Esophagus muscularis mucosa (tissue), 4 donors: ENCODE data around the gene BCL11B. TPM values are rescaled to one million over a fixed set of nuclear protein-coding genes. Genes with fewer than 3 reads are reported as not detected.

Experiments used
- DNase-seq: peaks from one replicate; pipeline ENCODE4 v3.0.0-alpha.2; 2017; ENCODE audit errors: extremely low spot score
- H3K27ac ChIP-seq, 4 donors: fragments of 200-600 bp; sonication (generic); replicated peaks in 1 of 4; 1 replicate in 3 of 4; 2 replicates in 1 of 4; pipeline ENCODE4 v1.5.1; 2016 to 2019; ENCODE audit warnings: mild to moderate bottlenecking in 1 of 4
- H3K27me3 ChIP-seq, 4 donors: fragments of 200-600 bp; sonication (generic); one replicate each; pipeline versions ENCODE4 v1.5.1 to v1.6.0; 2016 to 2019
- H3K36me3 ChIP-seq, 4 donors: fragments of 200-600 bp; sonication (generic); one replicate each; pipeline ENCODE4 v1.5.1; 2016 to 2019
- H3K4me1 ChIP-seq, 4 donors: fragments of 200-600 bp; sonication (generic); one replicate each; pipeline ENCODE4 v1.5.1; 2016 to 2019
- H3K4me3 ChIP-seq, 4 donors: fragments of 200-600 bp; sonication (generic); 1 replicate in 2 of 4; 2 replicates in 2 of 4; pipeline ENCODE4 v1.5.1; 2016 to 2019; ENCODE audit warnings: mild to moderate bottlenecking in 4 of 4, moderate library complexity in 1 of 4
- H3K9me3 ChIP-seq, 4 donors: fragments of 200-600 bp; sonication (generic); 1 replicate in 3 of 4; 2 replicates in 1 of 4; pipeline ENCODE4 v1.5.1; 2016 to 2019
- CTCF ChIP-seq, 3 experiments: fragments of 200-600 bp in 2 of 3; fragments of 450-650 bp in 1 of 3; sonication (generic) in 2 of 3; IDR thresholded peaks; one replicate each; pipeline ENCODE4 v1.5.1; 2017 to 2019; ENCODE audit warnings: antibody characterized with exemption in 3 of 3, mild to moderate bottlenecking in 2 of 3, moderate library complexity in 1 of 3
- EP300 ChIP-seq: sonication (generic); formaldehyde crosslinking; IDR thresholded peaks from one replicate; pipeline ENCODE4 v1.6.1; 2017; ENCODE audit warnings: antibody characterized with exemption
- POLR2A ChIP-seq: fragments of 450-650 bp; IDR thresholded peaks from one replicate; pipeline ENCODE4 v1.6.1; 2017; ENCODE audit warnings: antibody characterized with exemption, moderate library complexity, mild to moderate bottlenecking, low read depth
- POLR2AphosphoS5 ChIP-seq, 2 donors: sonication (generic); formaldehyde crosslinking; IDR thresholded peaks; one replicate each; pipeline ENCODE4 v1.6.1; 2017; ENCODE audit warnings: antibody characterized with exemption in 2 of 2
- WGBS: methylation state at CpG from one replicate; pipeline ENCODE4 v1.1.5; 2018; 5-methylcytosine and 5-hydroxymethylcytosine counted together
- intact Hi-C: fragments of 100-400 bp; cut with DNase I; formaldehyde crosslinking; loops from one replicate; pipeline ENCODE4 v1.15.1; 2023
- total RNA-seq, 4 donors: library from RNA; depleted of rRNA; stranded (reverse); fragments of >200 nt; gene quantifications; one replicate each; pipeline versions ENCODE4 v1.1.0 to v1.2.1, GENCODE V29; 2016

Gene BCL11B
- total RNA-seq, 4 donors from 2014 or later: 0.34 to 0.65 (median 0.46) TPM

GRCh38 chr14:99237288-99237687 is 34.7 kb downstream of the BCL11B start:
- Histone ChIP-seq H3K27me3 (peaks cover 0 to 49% (median 0%) of the 10 kb centered on the region in 4 donors), H3K27ac (no peak overlapping the region), H3K4me3 (no peak overlapping the region), H3K36me3 (no peaks in the 10 kb centered on the region), H3K9me3 (peaks cover 0 to 32% (median 21%) of the 10 kb centered on the region in 4 donors), H3K4me1 (no peaks in the 10 kb centered on the region)
- TF ChIP-seq CTCF (IDR thresholded peaks at IDR 0.05) (no peak), POLR2AphosphoS5 (IDR thresholded peaks at IDR 0.05) (no peak), EP300 (no peak), POLR2A (no peak)
- 82% methylated on average over 7 of the region's 7 CpGs for WGBS
- DNase-seq: no peak
- intact Hi-C loops: no loop called here

GRCh38 chr14:99236386-99237138 is 35.4 kb downstream of the BCL11B start:
- Histone ChIP-seq H3K9me3 (peaks cover 0 to 32% (median 21%) of the 10 kb centered on the region in 4 donors), H3K36me3 (no peaks in the 10 kb centered on the region), H3K4me3 (no peak overlapping the region), H3K27ac (no peak overlapping the region), H3K27me3 (peaks cover 0 to 49% (median 3%) of the 10 kb centered on the region in 4 donors), H3K4me1 (peaks cover 0 to 4% (median 0%) of the 10 kb centered on the region in 4 donors)
- no peak for DNase-seq
- no peak for TF ChIP-seq EP300
- no peak for TF ChIP-seq CTCF (IDR thresholded peaks at IDR 0.05)
- no peak for TF ChIP-seq POLR2A
- no peak for TF ChIP-seq POLR2AphosphoS5 (IDR thresholded peaks at IDR 0.05)
- intact Hi-C loops: no loop called here
- 86% methylated on average over 9 of the region's 9 CpGs for WGBS

- Histone ChIP-seq H3K27me3 (peaks cover 0 to 51% (median 9%) of the 10 kb centered on the region in 4 donors), H3K4me3 (no peak overlapping the region), H3K36me3 (no peaks in the 10 kb centered on the region), H3K9me3 (peaks cover 0 to 32% (median 21%) of the 10 kb centered on the region in 4 donors), H3K4me1 (peaks cover 0 to 12% (median 1%) of the 10 kb centered on the region in 4 donors), H3K27ac (no peak overlapping the region)
- 56% methylated on average over 15 of the region's 15 CpGs for WGBS
- no peak for DNase-seq
- TF ChIP-seq POLR2A (no peak), EP300 (no peak), CTCF (IDR thresholded peaks at IDR 0.05) (no peak), POLR2AphosphoS5 (IDR thresholded peaks at IDR 0.05) (no peak)
- intact Hi-C loops: no loop called here
These were observed 36.2 kb downstream of the BCL11B start for GRCh38 chr14:99235582-99236320.

- no peak overlapping the region for H3K4me3 ChIP-seq
- H3K27ac ChIP-seq: no peak overlapping the region
- H3K9me3 ChIP-seq: peaks cover 0 to 32% (median 21%) of the 10 kb centered on the region in 4 donors
- no peaks in the 10 kb centered on the region for H3K36me3 ChIP-seq
- TF ChIP-seq POLR2AphosphoS5 (IDR thresholded peaks at IDR 0.05): no peak
- TF ChIP-seq EP300: no peak
- no peak for TF ChIP-seq CTCF (IDR thresholded peaks at IDR 0.05)
- no peak for TF ChIP-seq POLR2A
- H3K27me3 ChIP-seq: peaks cover 0 to 58% (median 9%) of the 10 kb centered on the region in 4 donors
- no peak for DNase-seq
- intact Hi-C loops: no loop called here
- peaks cover 0 to 12% (median 2%) of the 10 kb centered on the region in 4 donors for H3K4me1 ChIP-seq
- 8% methylated on average over 17 of the region's 19 CpGs for WGBS
These were observed 36.9 kb downstream of the BCL11B start for GRCh38 chr14:99234961-99235571.
